ENCODE data around the gene KXD1. TPM values are rescaled to one million over a fixed set of nuclear protein-coding genes. Genes with fewer than 3 reads are reported as not detected.

KXD1 gene
- total RNA-seq, 2 experiments from 2014 or later, result 86.7 TPM

DNA sequence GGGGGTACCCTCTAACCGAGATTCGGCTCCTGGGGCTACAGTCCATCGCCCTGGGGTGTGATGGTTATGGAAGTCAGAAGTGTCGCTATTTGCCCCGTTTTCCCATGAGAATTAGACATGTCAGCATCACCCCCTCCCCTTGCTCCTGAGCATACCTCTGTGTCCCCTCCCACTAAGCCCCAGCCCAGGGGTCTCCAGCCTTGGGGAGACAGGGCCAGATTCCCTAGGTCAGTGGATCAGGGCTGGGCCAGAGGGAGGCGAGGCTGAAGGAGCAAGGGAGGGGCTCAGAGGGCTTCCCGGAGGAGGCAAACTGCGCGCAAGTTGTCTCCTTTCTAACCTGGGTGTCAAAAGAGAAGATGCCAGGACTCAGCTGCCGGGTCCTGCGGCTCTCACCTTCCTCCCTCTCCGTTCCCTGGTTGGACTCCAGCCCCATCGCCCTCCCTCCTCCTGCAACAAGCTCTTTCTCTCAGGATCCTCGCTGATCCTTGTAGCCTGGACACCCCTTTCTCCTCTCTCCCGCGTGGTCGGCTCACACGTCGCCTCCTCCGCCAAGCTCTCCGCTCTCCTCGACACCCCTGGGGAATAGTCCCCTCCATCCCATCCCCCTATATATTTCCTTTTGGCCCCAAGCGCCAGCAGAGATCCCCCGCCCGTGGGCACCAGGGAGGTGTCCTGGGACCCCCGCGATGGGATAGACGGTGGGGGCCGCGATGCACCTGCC, 54.5 kb downstream of the KXD1 start:
- DNase-seq, result no peak
- peaks cover 17% of the 10 kb centered on the region for H3K4me1 Mint-ChIP-seq (ENCODE audit: low read depth)
- H3K27me3 Mint-ChIP-seq (ENCODE audit: low read depth), result peaks cover 63% of the 10 kb centered on the region
- CTCF ChIA-PET, result interaction anchor here (0.5 to 1.2 kb wide), 2 partner anchors 21 to 70 kb away, joined by 3 to 7 read pairs; no protein-coding TSS in a partner anchor
- no peaks in the 10 kb centered on the region for H3K36me3 Mint-ChIP-seq (ENCODE audit: low read depth)
- no peak overlapping the region for H3K27ac Mint-ChIP-seq
- no peaks in the 10 kb centered on the region for H3K9me3 Mint-ChIP-seq
- peak overlapping the region; percentile 61 for H3K4me3 Mint-ChIP-seq
- intact Hi-C loops (cut with micrococcal nuclease), result loop anchor here (10.0 kb wide), 1 partner anchor 173 kb away; no protein-coding TSS in a partner anchor

GRCh38 chr19:18612772-18613588, 55.3 kb downstream of the KXD1 start, which contains the start of gene TMEM59L:
Gene TMEM59L, plus strand, starts transcription at chr19:18612870. Its CDS starts 89 bp downstream, at chr19:18612959.
- Mint-ChIP-seq H3K27me3 (ENCODE audit: low read depth) (peaks cover 62% of the 10 kb centered on the region), H3K36me3 (ENCODE audit: low read depth) (no peaks in the 10 kb centered on the region), H3K9me3 (no peaks in the 10 kb centered on the region), H3K4me1 (ENCODE audit: low read depth) (peaks cover 17% of the 10 kb centered on the region), H3K4me3 (peak within 1 kb of the TSS; percentile 61), H3K27ac (no peak within 1 kb of the TSS)
- CTCF ChIA-PET, result interaction anchor here (0.5 to 1.2 kb wide), 2 partner anchors 22 to 70 kb away, joined by 3 to 7 read pairs; no protein-coding TSS in a partner anchor
- intact Hi-C loops (cut with micrococcal nuclease), result loop anchor here (10.0 kb wide), 1 partner anchor 172 kb away; no protein-coding TSS in a partner anchor
- DNase-seq, result peak; percentile 56

GRCh38 chr19:18613589-18614234, 56.0 kb downstream of the KXD1 start:
- no peaks in the 10 kb centered on the region for H3K36me3 Mint-ChIP-seq (ENCODE audit: low read depth)
- H3K27me3 Mint-ChIP-seq (ENCODE audit: low read depth), result peaks cover 58% of the 10 kb centered on the region
- no peak overlapping the region for H3K27ac Mint-ChIP-seq
- peak overlapping the region; percentile 36 for H3K4me3 Mint-ChIP-seq
- no peak for DNase-seq
- no peaks in the 10 kb centered on the region for H3K9me3 Mint-ChIP-seq
- peaks cover 17% of the 10 kb centered on the region for H3K4me1 Mint-ChIP-seq (ENCODE audit: low read depth)
- CTCF ChIA-PET, result no interaction called here
- intact Hi-C loops (cut with micrococcal nuclease), result loop anchor here (10.0 kb wide), 1 partner anchor 171 kb away; no protein-coding TSS in a partner anchor

- peaks cover 37% of the 10 kb centered on the region for H3K27me3 Mint-ChIP-seq (ENCODE audit: low read depth)
- H3K4me1 Mint-ChIP-seq (ENCODE audit: low read depth), result peaks cover 15% of the 10 kb centered on the region
- CTCF ChIA-PET, result interaction anchor here (1.2 kb wide), 1 partner anchor 27 kb away, joined by 3 read pairs; the partner anchor contains the start of gene REX1BD
- H3K36me3 Mint-ChIP-seq (ENCODE audit: low read depth), result no peaks in the 10 kb centered on the region
- DNase-seq, result no peak
- H3K4me3 Mint-ChIP-seq, result no peak overlapping the region
- intact Hi-C loops (cut with micrococcal nuclease), result loop anchor here (10.0 kb wide), 1 partner anchor 169 kb away; no protein-coding TSS in a partner anchor
- no peak overlapping the region for H3K27ac Mint-ChIP-seq
- H3K9me3 Mint-ChIP-seq, result no peaks in the 10 kb centered on the region
Observed at GRCh38 chr19:18616023-18616422, 58.4 kb downstream of the KXD1 start.

GRCh38 chr19:18617562-18617961, 59.9 kb downstream of the KXD1 start:
- CTCF ChIA-PET, result no interaction called here
- Mint-ChIP-seq H3K4me3 (no peak overlapping the region), H3K27ac (no peak overlapping the region), H3K4me1 (ENCODE audit: low read depth) (peaks cover 5% of the 10 kb centered on the region), H3K36me3 (ENCODE audit: low read depth) (no peaks in the 10 kb centered on the region), H3K27me3 (ENCODE audit: low read depth) (peaks cover 27% of the 10 kb centered on the region), H3K9me3 (no peaks in the 10 kb centered on the region)
- DNase-seq, result no peak
- intact Hi-C loops (cut with micrococcal nuclease), result loop anchor here (10.0 kb wide), 1 partner anchor 167 kb away; no protein-coding TSS in a partner anchor

- Mint-ChIP-seq H3K36me3 (ENCODE audit: low read depth) (no peaks in the 10 kb centered on the region), H3K9me3 (no peaks in the 10 kb centered on the region), H3K27me3 (ENCODE audit: low read depth) (peaks cover 24% of the 10 kb centered on the region), H3K27ac (no peak overlapping the region), H3K4me1 (ENCODE audit: low read depth) (peaks cover 4% of the 10 kb centered on the region), H3K4me3 (no peak overlapping the region)
- CTCF ChIA-PET, result no interaction called here
- no peak for DNase-seq
- intact Hi-C loops (cut with micrococcal nuclease), result loop anchor here (10.0 kb wide), 1 partner anchor 167 kb away; no protein-coding TSS in a partner anchor
Observed at GRCh38 chr19:18618236-18618635, 60.6 kb downstream of the KXD1 start.

Other genes starting within 250 kb of the KXD1 start
- 100 to 1,000 TPM; 439 to 451 TPM for gene LSM4, start 234.8 kb upstream of the KXD1 start, total RNA-seq
- gene PGPEP1, start 217.3 kb upstream of the KXD1 start, total RNA-seq, result 10 to 100 TPM; 14.4 to 15.6 TPM
- under 1 TPM in 1 of 2 experiments, not detected in 1; 0.20 TPM for gene GDF15, start 171.7 kb upstream of the KXD1 start, total RNA-seq
- gene LRRC25, start 160.2 kb upstream of the KXD1 start, total RNA-seq, result not detected
- gene SSBP4, start 138.5 kb upstream of the KXD1 start, total RNA-seq, result 10 to 100 TPM; 62.6 to 71.4 TPM
- gene ISYNA1, start 119.7 kb upstream of the KXD1 start, total RNA-seq, result 10 to 100 TPM; 12.3 to 14.3 TPM
- 10 to 100 TPM; 14.1 TPM for gene ELL, start 35.8 kb upstream of the KXD1 start, total RNA-seq
- gene FKBP8, start 14.3 kb upstream of the KXD1 start, total RNA-seq, result 100 to 1,000 TPM; 161 to 163 TPM
- gene UBA52, start 14.0 kb downstream of the KXD1 start, total RNA-seq, result 1,000 to 10,000 TPM; 1,997 to 2,122 TPM
- 10 to 100 TPM; 62.9 to 68.5 TPM for gene REX1BD, start 30.9 kb downstream of the KXD1 start, total RNA-seq
- gene CRLF1, start 48.9 kb downstream of the KXD1 start, total RNA-seq, result not detected
- gene TMEM59L, start 55.0 kb downstream of the KXD1 start, total RNA-seq, result under 1 TPM; 0.21 to 0.40 TPM
- 10 to 100 TPM in 1 of 2 experiments, 1 to 10 TPM in 1; 8.9 to 12.0 TPM for gene KLHL26, start 79.2 kb downstream of the KXD1 start, total RNA-seq
- gene CRTC1, start 125.8 kb downstream of the KXD1 start, total RNA-seq, result 1 to 10 TPM; 4.0 to 4.2 TPM
- gene COMP, start 233.4 kb downstream of the KXD1 start, total RNA-seq, result not detected